D341Med (cell line): ENCODE measurements around the gene HOXD8.

ENCODE experiments used
- DNase-seq: peaks from one replicate; pipeline ENCODE4 v3.0.0; 2012; ENCODE audit warnings: low spot score

The HOXD8 gene

DNA sequence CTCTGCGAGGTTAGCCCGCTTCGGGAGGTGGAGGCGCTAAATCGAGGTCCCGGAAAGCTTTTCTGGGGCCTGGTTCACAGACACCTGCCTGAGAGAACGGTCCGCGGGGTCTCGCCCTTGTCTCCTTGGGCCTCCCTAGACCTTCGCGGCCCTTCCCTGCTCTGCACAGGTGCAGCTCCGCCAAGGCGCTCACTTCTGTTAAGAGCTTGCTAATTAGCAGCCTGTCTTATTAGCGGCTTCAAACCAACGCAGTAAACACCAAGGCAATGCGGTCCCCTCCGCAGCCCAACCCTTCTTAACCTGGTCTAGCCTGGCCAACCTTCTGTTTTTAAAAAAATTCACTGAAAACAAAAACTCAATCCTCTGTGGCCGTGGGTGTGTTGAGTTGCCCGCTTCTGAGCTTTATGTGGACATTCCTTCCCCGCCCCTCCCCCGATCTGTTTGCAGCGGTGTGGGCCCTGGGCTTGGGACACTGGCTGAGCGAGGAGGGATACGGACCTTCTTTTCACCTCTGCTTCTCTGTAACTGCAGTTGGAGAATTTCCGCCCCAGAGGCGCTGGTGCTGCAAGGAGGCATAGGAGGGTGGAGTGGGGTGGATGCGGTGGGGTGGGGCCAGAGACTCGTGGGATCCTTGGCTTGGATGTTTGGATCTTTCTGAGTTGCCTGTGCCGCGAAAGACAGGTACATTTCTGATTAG lies 18.4 kb downstream of the HOXD8 start:
- no peak for DNase-seq

DNA sequence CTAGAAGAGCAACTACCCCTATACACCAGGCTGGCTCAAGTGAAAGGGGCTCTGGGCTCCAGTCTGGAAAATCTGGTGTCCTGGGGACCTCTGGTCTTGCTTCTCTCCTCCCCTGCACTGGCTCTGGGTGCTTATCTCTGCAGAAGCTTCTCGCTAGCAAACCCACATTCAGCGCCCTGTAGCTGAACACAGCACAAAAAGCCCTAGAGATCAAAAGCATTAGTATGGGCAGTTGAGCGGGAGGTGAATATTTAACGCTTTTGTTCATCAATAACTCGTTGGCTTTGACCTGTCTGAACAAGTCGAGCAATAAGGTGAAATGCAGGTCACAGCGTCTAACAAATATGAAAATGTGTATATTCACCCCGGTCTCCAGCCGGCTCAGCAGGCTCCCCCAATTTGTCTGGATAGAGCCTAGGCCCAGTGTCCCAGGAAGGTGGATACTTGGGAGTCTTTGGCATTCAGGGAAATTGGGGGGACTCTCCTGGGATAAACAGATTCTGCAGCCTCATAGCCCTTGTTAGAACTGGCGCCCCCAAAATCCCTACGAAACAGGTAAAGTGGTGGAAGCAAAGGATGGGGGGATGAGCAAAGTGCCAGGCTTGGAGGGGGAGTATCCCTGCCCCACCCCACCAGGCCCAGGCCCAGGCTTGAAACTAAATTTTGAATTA lies 19.4 kb downstream of the HOXD8 start:
- no peak for DNase-seq

DNA sequence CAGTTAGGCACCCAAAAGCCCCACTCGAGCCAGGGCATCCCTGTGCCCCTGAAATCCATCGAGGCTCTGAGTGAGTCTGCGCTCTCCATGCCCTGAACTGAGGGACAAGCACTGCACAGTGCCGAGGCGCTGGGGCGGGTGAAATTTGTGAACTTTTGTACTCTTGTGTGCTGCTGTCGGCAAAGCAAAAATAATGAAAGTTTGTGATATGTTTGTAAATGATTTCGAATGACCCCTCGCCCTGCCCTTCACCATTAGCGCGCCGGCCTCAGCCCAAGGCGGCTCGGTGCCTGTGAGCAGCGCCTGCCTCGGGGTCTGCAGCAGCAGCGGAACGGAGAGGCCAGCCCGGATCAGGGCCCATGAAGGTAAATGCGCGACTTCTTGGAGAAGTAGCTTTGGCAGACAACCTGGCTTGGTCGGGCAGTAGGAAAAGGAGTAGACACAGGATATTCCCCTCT lies 20.0 kb downstream of the HOXD8 start:
- no peak for DNase-seq

DNA sequence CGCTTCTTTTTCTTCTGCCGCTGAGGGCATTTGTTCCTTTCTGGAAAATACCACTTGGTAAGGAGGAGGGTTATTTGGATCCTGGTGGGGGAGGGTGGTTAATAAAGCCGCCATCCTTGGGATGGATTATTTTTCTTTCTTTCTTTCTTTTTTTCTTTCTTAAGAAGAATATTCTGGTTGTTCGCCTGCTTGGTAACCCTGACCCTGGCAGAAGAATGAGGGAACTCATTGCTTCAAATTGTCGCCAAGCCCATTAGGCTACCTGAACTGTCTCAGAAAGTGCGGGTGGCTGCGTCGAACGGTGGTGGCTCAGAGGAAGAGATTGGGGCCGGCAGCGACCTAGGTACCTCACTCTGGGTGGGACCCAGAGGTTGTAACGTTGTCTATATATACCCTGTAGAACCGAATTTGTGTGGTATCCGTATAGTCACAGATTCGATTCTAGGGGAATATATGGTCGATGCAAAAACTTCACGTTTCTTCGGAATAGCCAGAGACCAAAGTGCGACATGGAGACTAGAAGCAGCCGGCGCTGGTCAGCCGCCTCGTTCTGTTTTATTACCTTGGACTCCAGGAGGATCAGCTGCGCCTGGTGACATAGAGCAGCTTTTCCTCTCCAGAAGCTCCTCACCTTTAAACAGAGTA lies 20.6 kb downstream of the HOXD8 start:
- no peak for DNase-seq

DNA sequence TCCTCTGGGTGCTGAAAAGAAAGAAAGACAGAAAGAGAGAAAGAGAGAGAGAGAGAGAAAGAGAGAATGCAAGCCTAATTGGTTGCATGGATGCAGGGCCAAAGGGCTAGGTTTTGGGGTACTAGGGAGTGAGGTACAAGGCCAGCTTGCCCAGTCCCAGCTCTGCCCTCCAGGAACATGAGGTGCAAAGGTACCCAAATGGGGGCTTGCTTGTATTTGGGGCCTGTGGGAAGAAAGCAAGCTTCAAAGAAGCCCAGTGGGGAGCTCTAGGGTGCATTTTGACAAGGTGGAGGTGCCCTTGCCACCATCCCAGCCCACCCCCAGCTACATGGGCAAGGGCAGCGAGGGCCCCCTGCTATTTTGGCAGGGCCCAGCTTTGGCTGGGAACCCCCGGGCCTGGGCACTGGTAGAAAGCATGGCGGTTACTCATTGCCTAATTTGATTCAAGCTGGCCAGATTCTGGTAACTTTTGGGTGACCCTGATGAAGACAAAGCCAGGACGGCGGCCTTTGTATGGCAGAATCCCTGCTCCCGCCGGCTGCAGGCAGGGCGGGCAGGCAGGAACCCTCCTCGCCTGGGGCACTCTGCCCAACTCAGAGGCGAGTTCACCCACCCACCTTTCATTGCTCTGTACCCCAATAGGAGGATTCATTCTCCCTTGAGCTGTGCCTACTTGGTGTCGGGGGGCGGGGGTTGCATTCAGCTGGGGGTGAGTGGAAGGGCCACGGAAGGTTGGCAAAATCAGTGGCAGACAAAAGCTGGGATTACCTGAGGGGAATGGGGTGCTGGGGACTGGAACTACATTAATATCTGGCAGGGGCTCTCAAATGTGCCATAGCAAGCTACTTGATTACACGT lies 21.3 kb downstream of the HOXD8 start:
- DNase-seq = no peak

DNA sequence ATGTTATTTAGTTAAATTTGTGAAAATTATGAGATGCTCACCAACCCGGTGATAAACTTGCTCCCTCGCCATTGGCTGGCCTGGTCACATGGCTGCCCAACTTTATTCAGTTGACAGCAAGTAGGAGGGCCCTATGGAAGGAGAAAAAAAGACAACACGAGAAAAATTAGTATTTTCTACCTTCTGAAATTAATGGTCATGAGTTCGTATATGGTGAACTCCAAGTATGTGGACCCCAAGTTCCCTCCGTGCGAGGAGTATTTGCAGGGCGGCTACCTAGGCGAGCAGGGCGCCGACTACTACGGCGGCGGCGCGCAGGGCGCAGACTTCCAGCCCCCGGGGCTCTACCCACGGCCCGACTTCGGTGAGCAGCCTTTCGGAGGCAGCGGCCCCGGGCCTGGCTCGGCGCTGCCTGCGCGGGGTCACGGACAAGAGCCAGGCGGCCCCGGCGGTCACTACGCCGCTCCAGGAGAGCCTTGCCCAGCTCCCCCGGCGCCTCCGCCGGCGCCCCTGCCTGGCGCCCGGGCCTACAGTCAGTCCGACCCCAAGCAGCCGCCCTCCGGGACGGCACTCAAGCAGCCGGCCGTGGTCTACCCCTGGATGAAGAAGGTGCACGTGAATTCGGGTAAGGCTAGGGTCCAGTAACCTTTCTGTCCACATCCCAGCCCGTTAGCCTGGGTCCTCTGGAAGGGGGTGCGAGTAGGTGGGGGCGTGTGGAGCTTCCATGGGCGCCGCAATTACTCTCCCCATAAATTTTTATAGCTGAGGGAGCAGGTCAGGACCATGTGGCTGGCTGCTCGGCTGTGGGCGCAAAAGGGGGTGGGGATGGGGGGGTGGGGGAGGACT lies 22.2 kb downstream of the HOXD8 start, which contains the start of gene HOXD4:
Gene HOXD4 (plus strand): TSS at position 109 of the 846 bp plus-strand sequence. CDS start 84 bp downstream, at position 193.
- no peak for DNase-seq

DNA sequence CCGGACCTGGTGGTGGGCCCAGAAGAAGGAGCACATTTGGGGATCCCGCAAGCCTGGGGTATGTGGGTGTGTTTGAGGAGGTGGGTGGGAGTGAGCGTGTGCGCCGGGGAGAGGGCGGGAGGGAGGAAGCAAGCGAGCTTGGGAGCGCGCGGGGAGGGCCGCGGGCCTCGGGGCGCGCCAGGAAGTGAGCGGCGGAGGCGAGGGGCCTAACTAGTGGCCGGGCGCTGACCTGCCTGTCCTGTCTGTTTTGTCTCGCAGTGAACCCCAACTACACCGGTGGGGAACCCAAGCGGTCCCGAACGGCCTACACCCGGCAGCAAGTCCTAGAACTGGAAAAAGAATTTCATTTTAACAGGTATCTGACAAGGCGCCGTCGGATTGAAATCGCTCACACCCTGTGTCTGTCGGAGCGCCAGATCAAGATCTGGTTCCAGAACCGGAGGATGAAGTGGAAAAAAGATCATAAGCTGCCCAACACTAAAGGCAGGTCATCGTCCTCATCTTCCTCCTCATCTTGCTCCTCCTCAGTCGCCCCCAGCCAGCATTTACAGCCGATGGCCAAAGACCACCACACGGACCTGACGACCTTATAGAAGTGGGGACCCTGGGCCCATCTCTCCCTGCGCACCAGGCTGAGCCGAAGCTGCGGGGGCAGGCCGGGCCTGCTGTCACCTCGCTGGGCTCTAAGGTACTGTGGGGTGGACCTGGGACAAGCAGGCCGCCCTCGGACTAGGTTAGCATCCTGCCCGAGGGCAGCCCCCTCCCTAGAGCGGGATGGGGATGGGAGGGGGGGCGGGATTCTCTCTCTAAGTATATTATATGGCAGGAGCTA lies 23.1 kb downstream of the HOXD8 start:
- no peak for DNase-seq

DNA sequence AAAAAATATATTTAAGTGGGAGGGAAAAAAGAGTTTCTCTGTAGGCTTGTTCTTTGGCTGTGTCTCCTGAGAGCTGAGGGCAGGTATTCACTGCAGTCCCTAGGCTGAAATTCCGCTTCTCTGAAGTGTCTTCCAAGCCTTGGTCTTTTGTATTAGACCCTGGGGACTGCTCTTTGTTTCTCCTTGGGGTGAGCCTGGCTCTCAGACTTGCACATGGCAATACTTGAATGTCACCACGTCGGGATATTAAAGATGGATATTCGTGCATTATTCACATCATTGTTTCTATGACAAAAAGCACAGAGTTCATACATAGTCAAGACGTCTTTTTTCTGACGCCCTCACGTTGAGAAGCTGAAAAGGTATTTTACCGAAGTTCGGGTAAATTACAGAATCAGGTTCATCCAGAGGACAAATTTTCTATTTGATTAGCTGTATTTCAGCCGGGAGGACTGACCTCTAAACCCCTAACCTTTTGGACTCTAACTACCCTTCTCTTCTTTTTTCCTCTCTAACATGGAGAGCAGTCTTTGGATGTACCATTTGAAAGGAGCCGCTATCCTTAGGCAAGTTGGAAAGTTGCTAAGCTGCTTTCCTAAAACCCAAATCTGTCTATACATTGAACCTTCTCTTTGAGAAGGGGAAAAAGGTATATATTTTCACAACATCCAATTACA lies 25.2 kb downstream of the HOXD8 start:
- DNase-seq = no peak

DNA sequence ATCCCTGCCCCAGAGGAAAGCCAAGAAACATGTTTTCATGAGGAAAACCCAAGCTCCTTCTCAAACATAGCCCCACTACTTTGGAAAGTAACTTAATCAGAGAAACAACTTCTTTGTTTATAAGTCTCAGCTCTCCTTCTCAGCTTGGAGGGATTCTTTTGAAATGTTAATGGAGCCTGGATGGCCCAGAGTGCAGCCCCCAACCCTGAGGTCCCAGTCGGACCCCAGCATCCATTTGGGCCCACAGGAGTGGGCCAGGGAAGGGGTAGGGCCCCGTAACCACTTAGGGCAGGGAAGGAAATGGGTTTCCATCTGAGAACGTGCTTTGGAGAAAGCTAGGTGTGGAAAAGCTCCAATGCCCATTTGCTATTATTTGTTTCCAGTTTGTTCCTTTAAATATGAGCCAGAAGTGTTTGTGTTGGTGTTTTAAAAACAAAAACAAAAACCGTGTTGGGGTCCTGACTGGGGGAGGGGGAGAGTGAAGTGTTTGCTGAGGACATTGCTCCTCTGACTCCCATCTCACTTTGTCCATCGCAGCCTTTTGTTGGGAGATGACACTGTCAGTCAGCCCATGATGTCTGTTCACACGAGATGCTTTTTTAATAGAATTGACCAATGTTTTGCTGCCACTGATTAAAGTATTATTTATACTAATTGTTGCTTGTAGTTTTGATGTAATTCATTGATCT lies 26.0 kb downstream of the HOXD8 start:
- no peak for DNase-seq

DNA sequence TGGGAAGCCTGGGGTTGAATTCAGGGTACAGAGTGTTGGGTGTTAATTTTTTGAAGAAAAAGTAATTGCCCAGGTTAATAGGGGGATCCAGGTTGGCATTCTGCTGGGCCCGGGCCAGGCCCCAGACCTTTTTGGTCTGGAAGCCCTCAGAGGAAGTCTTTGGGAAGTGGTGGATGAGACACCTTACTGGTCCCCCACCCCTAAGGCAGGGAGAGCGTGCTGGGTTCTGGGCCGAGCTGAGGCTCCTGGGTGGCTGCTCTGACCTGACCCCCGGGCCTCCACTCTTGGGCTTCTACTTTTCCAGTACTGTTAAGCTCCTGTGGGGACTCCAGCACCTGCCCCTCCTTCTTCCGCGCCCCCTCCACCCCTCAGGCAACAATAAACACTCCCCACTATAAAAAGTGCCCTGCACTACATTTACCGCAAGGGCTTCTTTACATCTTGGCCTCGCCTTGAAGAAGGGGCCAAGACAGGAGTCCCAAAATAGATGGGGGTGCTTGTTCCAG lies 26.8 kb downstream of the HOXD8 start:
- DNase-seq = no peak

DNA sequence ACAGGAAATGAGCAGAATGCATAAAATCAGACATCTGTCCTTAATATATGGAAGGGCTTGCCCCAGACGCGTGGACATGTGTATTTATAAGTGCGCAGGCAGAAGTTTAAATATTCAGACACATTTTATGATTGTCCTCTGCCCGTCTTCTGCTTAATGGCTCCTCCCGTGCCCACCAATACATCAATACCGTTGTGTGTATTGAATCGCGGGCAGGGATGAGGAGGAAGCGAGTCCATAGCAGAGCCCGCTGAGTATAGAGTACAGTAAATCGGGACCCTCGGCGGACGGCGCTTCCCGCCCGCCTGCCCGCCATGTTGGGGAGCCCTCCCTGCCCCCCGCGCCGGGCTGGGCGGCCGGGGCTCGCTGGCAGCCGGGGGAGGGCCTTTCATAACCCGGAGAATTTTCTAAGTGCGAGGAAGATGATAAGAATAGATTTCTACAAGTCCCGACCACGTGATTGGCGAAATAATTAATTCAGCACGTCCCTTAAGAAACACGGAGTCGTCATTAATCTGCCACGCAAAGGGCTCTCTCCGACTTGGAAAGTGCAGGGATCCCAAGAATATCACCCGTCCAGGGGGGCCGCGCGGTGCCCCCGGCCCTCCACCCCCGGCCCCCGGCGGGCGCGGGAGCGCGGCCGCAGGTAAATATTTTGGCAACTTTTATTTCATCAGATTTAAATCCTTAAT lies 27.4 kb downstream of the HOXD8 start, which contains the start of gene HOXD3:
Gene HOXD3 (plus strand): TSS at position 501 of the 692 bp plus-strand sequence. CDS start 11,808 bp downstream, outside the sequence.
- no peak for DNase-seq

DNA sequence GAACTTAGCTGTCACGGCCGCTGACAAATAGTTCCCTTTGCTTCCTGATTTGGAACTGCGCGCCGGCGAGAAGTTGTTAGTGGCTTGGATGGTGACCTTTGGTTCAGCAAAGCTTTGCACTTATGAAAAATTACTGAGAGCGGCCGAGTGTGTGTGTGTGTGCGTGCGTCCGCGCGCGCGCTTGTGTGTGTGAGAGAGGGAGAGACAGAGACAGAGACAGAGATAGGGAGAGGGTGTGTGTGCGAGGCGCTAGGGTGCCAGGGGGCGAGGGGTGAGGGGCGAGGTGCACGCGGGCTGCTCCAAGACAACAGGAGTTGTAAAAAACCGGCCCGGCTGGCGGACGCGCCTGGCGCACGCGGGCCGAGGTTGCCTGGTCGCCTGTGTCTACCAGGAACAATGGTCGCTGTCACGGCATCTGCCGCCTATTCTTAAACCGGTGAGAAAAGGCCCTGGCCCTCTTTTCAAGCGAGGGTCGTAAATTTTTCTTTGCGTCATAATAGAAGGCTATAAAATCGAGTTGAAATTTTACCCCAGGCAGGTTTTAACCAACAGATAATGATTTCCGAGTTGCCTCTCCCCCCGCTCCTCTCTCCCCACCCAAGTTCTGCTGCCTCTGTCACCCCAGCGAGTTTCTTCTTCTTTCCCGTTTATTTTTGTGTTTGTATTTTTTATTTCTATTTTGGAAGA lies 28.1 kb downstream of the HOXD8 start:
- DNase-seq = peak; percentile 64

DNA sequence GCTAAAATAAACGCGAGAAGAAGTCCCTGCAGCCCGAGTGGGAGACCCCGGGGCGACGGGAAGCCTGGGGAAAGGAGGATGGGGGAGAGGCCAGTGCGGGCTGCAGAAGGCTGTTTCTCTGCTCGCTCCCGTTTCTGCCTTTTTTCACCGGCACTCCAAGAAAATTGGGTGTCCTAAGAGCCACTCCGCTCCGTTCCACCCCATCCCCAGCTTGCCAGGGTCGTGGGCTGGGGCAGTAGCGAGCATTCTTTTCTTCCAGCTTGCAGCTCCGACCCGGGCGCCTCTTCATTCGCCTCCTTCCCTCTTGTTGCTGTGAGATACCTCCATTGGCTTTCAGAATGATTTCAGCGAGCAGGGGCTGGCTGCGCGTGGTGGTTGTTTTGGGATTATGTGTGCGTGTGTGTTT lies 28.7 kb downstream of the HOXD8 start:
- no peak for DNase-seq

DNA sequence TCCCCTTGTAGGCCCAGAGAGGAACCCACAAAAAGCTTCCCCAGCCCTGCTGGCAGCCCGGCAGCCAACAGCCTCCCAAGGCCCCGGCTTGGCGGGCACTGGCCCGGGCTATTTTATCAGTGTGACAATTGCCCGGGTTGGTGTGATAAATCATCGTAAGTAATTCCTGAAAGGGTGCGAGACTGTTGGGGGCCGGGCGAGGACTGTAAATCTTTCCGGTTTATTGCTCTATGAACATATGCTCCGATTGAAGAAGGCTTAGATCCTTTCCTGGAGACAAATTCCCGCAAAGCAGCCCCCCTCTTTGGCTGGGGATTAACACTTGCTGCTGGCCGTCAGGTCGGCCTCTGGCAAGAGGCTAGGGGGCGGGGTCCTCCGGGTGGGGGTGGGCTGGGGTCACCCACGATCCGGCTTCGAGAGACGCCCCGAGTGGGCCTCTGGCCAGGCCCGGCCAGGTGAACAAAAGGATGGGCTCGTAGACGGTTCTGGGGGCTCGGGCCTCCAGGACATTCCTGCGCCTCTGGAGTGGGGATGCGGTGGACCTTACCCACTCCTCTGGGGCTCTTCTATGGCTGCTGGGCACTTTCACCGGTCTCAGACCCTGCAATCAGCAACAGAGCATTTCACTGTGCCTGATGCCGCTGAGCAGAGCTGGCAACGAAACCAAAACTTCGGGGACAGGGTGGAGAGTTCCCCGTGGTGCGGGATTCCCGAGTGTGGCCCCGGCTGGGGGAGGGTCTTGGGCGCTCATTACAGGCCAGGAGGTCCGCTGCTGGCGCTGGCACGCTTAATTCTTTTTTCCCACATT lies 29.6 kb downstream of the HOXD8 start:
- no peak for DNase-seq

DNA sequence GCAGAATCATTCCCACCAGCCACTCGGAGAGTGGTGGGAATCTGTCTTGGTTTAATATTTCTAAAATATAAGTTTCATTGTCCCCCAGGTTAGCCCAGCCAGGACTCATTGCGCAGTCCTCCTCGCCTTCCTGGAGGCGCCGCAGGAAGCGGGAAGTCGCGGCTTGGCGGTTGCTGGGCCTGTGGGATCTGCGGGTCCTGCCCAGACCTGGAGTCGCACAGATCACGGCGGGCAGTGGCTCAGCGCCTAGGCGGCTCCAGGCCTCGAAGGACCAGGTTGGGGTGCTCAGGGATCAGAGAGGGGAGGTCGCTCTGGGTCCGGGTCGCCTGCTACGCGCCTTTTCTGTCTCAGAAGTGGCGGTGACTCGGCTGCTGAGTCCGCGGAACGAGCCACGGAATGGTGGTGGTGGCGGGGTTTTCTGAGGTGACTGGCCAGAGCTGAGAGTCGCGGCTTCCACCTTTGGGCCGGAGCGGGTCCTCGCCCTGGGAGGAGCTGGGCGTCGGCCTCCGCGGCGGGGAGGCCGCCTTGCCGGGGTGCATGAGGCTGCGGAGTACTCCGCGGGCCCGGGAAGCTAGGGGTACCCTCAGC lies 30.3 kb downstream of the HOXD8 start:
- no peak for DNase-seq

DNA sequence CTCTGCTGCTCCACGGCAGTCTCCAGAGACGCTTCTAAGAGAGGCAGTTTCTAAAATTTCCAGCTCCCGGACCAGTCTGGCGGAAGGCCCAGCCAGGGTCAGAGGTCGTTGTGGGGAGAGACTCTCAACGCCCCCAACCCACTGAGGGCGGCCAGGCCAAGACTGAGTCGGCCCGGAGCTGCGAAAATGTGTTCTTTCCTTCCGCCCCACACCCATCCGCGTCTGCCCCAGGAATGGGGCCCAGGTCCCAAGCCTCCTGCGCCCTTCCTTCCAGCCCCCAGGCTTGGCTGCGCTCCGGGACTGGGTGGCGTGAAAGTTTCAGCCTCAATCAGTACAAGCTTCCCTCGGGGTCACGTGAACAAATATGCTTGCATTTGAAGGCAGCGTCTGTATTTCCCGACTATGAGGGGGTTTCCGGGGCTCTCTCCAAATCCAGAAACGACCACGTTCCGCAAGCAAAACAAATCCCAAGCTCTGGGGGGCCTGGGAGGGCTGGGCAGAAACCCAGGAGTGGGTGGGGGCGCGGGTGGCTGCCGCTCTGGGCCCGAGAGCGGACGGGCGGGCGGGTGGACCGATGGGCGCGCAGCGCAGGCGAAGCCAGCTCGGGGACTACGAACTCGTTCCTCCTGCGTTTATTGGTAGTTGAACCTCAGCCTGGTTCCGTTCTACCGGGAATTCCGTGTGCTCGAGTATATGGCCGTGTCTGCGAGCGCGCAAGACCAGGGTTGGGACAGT lies 30.9 kb downstream of the HOXD8 start:
- no peak for DNase-seq
